DMS153 (cell line): Measurements from ENCODE around the gene MIA3.
"Not testable (repeated sequence)": the region's sequence is repeated elsewhere in the genome, so short reads cannot be mapped to it uniquely, and the experiment has no call there.

Source experiments
- DNase-seq: peaks from one replicate; lab custom pipeline; 2025; lab: John Stamatoyannopoulos, UW

MIA3 gene

GRCh38 chr1:222663431-222663934, 45.6 kb downstream of the MIA3 start:
- no peak for DNase-seq

- no peak for DNase-seq
Measured at GRCh38 chr1:222665964-222666363, 48.1 kb downstream of the MIA3 start.

- DNase-seq: not testable (repeated sequence)
Measured at GRCh38 chr1:222668184-222668583, 50.3 kb downstream of the MIA3 start.

- not testable (repeated sequence) for DNase-seq
Measured at GRCh38 chr1:222669107-222669506, 51.2 kb downstream of the MIA3 start.

GRCh38 chr1:222670110-222670509, 52.2 kb downstream of the MIA3 start:
- no peak for DNase-seq

- no peak for DNase-seq
Measured at GRCh38 chr1:222680080-222680479, 62.2 kb downstream of the MIA3 start.

GRCh38 chr1:222691016-222691415, 73.1 kb downstream of the MIA3 start:
- no peak for DNase-seq

GRCh38 chr1:222694927-222695326, 77.0 kb downstream of the MIA3 start:
- no peak for DNase-seq

GRCh38 chr1:222696741-222697140, 78.8 kb downstream of the MIA3 start:
- DNase-seq: no peak

- no peak for DNase-seq
Measured at GRCh38 chr1:222697203-222697602, 79.3 kb downstream of the MIA3 start.

GRCh38 chr1:222697826-222698225, 79.9 kb downstream of the MIA3 start:
- DNase-seq: no peak

GRCh38 chr1:222702210-222702609, 84.3 kb downstream of the MIA3 start:
- DNase-seq: no peak

- no peak for DNase-seq
Measured at GRCh38 chr1:222704260-222704659, 86.4 kb downstream of the MIA3 start.

- no peak for DNase-seq
Measured at GRCh38 chr1:222706815-222707214, 88.9 kb downstream of the MIA3 start.

GRCh38 chr1:222709700-222710153, 91.8 kb downstream of the MIA3 start:
- no peak for DNase-seq

- peak; percentile 48 for DNase-seq
Measured at GRCh38 chr1:222711319-222712252, 93.7 kb downstream of the MIA3 start.

- DNase-seq: peak; percentile 84
Measured at GRCh38 chr1:222712253-222713090, 94.6 kb downstream of the MIA3 start, which contains the start of the genes AIDA and BROX. TSS of gene AIDA (minus strand) at chr1:222712491. CDS start at chr1:222712317, 174 bp downstream. TSS of gene BROX (plus strand) at chr1:222712564. CDS start at chr1:222715700, 3,136 bp downstream.

GRCh38 chr1:222713091-222713961, 95.4 kb downstream of the MIA3 start:
- peak; percentile 97 for DNase-seq

- DNase-seq: no peak
Measured at GRCh38 chr1:222716393-222716792, 98.5 kb downstream of the MIA3 start.
